ENCODE measurements around the gene BNIPL. TPM values are rescaled to one million over a fixed set of nuclear protein-coding genes. Genes with fewer than 3 reads are reported as not detected.

The BNIPL gene
- total and polyA plus RNA-seq, 2 of the 13 experiments (the other 11 are each of a cell fraction or from before 2014, with no cell fraction given): 0.40 to 1.1 TPM

DNA sequence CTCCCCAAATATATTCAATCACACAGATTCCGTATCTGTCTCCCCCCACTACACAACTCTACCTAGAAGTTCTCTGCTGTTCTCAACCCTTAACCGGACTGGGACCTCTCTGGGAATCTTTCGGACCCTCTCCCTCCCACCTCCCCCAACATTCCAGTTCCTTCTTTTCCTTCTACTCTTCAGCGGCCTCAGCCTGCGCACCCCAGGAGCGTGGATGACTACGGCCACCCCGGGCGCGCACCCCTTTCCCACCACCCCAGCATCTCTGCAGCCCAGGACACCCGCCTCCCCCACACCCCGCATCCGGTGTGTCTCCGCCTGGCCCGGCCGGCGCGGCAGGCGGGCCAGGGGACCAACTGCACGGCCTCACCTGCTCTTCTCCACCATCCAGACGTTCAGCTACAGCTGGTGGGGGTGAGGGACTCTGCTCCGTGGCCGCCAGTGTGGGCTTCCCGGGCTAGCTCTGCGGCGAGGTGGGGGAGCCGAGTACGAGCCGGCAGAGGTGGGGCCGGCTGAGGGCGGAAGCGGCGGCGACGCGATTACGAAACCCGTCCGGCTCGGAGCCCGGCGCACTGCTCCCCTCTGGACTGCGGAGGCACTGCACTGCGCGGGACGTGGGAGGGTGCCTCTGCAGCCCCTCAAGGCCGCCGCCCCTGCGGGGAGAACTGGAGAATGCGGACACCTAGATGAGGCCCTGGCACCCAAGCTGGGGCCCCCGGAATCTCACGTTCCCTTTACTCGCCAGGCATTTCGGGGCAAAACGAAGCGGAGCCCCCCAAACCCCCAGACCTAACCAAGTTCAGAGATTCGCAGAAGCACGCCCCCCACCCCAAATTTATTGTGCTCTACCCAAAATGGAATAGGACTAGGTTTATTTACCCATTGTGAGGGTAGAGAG is 23.0 kb downstream of the BNIPL start, which contains the start of gene CDC42SE1 (continued):
- TF ChIP-seq MAFF (IDR thresholded peaks at IDR 0.05; ENCODE audit: low read depth, low read length) (no peak), MYNN (CRISPR knock-in tag; IDR thresholded peaks at IDR 0.05; ENCODE audit: low read depth) (peak; percentile 65; the same call in 1 of the 2 replicates), NR2C2 (CRISPR knock-in tag; IDR thresholded peaks at IDR 0.05; ENCODE audit: borderline replicate concordance) (peak; percentile 50; the same call in 1 of the 2 replicates), SAP130 (CRISPR knock-in tag; IDR thresholded peaks at IDR 0.05; ENCODE audit: low read depth) (peak; percentile 91), MEIS1 (CRISPR knock-in tag; IDR thresholded peaks at IDR 0.05; ENCODE audit: borderline replicate concordance) (no peak; the same call in 1 of the 2 replicates), RNF2 (conservative IDR thresholded peaks at IDR 0.05; ENCODE audit: low read depth) (no peak), ZNF136 (CRISPR knock-in tag; IDR thresholded peaks at IDR 0.05; ENCODE audit: low read depth) (peak; percentile 52; the same call in 1 of the 2 replicates), NCOA5 (CRISPR knock-in tag; IDR thresholded peaks at IDR 0.05) (no peak), KDM4B (CRISPR knock-in tag; IDR thresholded peaks at IDR 0.05) (peak; percentile 93), ZNF737 (CRISPR knock-in tag; IDR thresholded peaks at IDR 0.05; ENCODE audit: borderline replicate concordance) (no peak), THYN1 (CRISPR knock-in tag; IDR thresholded peaks at IDR 0.05; ENCODE audit: borderline replicate concordance, low read depth) (no peak), RFX1 (IDR thresholded peaks at IDR 0.05) (no peak), ZNF33A (CRISPR knock-in tag; IDR thresholded peaks at IDR 0.05; ENCODE audit: borderline replicate concordance) (no peak), CHD2 (IDR thresholded peaks at IDR 0.05; ENCODE audit: low read depth, low read length) (no peak), ZNF331 (CRISPR knock-in tag; IDR thresholded peaks at IDR 0.05) (peak; percentile 87), EED (CRISPR knock-in tag; IDR thresholded peaks at IDR 0.05) (no peak)
- TF ChIP-seq, protein P1, sequence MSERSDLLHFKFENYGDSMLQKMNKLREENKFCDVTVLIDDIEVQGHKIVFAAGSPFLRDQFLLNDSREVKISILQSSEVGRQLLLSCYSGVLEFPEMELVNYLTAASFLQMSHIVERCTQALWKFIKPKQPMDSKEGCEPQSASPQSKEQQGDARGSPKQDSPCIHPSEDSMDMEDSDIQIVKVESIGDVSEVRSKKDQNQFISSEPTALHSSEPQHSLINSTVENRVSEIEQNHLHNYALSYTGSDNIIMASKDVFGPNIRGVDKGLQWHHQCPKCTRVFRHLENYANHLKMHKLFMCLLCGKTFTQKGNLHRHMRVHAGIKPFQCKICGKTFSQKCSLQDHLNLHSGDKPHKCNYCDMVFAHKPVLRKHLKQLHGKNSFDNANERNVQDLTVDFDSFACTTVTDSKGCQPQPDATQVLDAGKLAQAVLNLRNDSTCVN (CRISPR knock-in tag; IDR thresholded peaks at IDR 0.05; ENCODE audit: borderline replicate concordance): peak; percentile 44; the same call in 1 of the 2 replicates
- TF ChIP-seq, protein P2, sequence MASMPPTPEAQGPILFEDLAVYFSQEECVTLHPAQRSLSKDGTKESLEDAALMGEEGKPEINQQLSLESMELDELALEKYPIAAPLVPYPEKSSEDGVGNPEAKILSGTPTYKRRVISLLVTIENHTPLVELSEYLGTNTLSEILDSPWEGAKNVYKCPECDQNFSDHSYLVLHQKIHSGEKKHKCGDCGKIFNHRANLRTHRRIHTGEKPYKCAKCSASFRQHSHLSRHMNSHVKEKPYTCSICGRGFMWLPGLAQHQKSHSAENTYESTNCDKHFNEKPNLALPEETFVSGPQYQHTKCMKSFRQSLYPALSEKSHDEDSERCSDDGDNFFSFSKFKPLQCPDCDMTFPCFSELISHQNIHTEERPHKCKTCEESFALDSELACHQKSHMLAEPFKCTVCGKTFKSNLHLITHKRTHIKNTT (CRISPR knock-in tag; IDR thresholded peaks at IDR 0.05): no peak
- TF ChIP-seq, protein P3, sequence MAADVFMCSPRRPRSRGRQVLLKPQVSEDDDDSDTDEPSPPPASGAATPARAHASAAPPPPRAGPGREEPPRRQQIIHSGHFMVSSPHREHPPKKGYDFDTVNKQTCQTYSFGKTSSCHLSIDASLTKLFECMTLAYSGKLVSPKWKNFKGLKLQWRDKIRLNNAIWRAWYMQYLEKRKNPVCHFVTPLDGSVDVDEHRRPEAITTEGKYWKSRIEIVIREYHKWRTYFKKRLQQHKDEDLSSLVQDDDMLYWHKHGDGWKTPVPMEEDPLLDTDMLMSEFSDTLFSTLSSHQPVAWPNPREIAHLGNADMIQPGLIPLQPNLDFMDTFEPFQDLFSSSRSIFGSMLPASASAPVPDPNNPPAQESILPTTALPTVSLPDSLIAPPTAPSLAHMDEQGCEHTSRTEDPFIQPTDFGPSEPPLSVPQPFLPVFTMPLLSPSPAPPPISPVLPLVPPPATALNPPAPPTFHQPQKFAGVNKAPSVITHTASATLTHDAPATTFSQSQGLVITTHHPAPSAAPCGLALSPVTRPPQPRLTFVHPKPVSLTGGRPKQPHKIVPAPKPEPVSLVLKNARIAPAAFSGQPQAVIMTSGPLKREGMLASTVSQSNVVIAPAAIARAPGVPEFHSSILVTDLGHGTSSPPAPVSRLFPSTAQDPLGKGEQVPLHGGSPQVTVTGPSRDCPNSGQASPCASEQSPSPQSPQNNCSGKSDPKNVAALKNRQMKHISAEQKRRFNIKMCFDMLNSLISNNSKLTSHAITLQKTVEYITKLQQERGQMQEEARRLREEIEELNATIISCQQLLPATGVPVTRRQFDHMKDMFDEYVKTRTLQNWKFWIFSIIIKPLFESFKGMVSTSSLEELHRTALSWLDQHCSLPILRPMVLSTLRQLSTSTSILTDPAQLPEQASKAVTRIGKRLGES (CRISPR knock-in tag; IDR thresholded peaks at IDR 0.05; ENCODE audit: borderline replicate concordance): no peak
